Vagina (tissue), 2 donors: Measurements from ENCODE around the gene DPH7. TPM values are rescaled to one million over a fixed set of nuclear protein-coding genes. Genes with fewer than 3 reads are reported as not detected.

Source experiments
- DNase-seq, 2 donors: peaks; one replicate each; pipeline ENCODE4 v3.0.0-alpha.2; 2017; ENCODE audit errors: extremely low spot score in 2 of 2
- H3K27ac ChIP-seq: fragments of 200-600 bp; sonication (generic); one replicate; pipeline ENCODE4 v1.5.1; 2019
- H3K27me3 ChIP-seq: fragments of 200-600 bp; sonication (generic); one replicate; pipeline ENCODE4 v1.5.1; 2019
- H3K36me3 ChIP-seq, 2 donors: fragments of 200-600 bp; sonication (generic); one replicate each; pipeline ENCODE4 v1.5.1; 2017 to 2019
- H3K4me1 ChIP-seq: fragments of 200-600 bp; sonication (generic); one replicate; pipeline ENCODE4 v1.5.1; 2019
- H3K4me3 ChIP-seq, 2 donors: fragments of 200-600 bp; sonication (generic); 1 replicate in 1 of 2; 2 replicates in 1 of 2; pipeline ENCODE4 v1.5.1; 2016 to 2019
- H3K9me3 ChIP-seq: fragments of 200-600 bp; sonication (generic); one replicate; pipeline ENCODE4 v1.5.1; 2019
- CTCF ChIP-seq, 3 experiments: fragments of 450-650 bp in 2 of 3; fragments of 200-600 bp in 1 of 3; sonication (generic) in 1 of 3; IDR thresholded peaks; one replicate each; pipeline ENCODE4 v1.5.1; 2017 to 2019; ENCODE audit warnings: antibody characterized with exemption in 3 of 3, mild to moderate bottlenecking in 2 of 3, moderate library complexity in 2 of 3
- POLR2A ChIP-seq, 2 donors: fragments of 450-650 bp; IDR thresholded peaks; one replicate each; pipeline ENCODE4 v1.6.1; 2017; ENCODE audit warnings: antibody characterized with exemption in 2 of 2, mild to moderate bottlenecking in 2 of 2, moderate library complexity in 2 of 2
- POLR2AphosphoS5 ChIP-seq, 2 donors: sonication (generic); formaldehyde crosslinking; IDR thresholded peaks; one replicate each; pipeline ENCODE4 v1.9.0; 2017; ENCODE audit warnings: antibody characterized with exemption in 2 of 2, mild to moderate bottlenecking in 2 of 2, low read depth in 1 of 2; ENCODE audit not compliant: insufficient read depth in 1 of 2
- intact Hi-C: fragments of 100-400 bp; cut with DNase I; formaldehyde crosslinking; loops from one replicate; pipeline ENCODE4 v1.15.1; 2023
- total RNA-seq: library from RNA; depleted of rRNA; stranded (reverse); fragments of >200 nt; gene quantifications from one replicate; pipeline ENCODE4 v1.2.3, GENCODE V29; 2016

DPH7 gene
- total RNA-seq, 1 donor from 2014 or later = 32.9 TPM

DNA sequence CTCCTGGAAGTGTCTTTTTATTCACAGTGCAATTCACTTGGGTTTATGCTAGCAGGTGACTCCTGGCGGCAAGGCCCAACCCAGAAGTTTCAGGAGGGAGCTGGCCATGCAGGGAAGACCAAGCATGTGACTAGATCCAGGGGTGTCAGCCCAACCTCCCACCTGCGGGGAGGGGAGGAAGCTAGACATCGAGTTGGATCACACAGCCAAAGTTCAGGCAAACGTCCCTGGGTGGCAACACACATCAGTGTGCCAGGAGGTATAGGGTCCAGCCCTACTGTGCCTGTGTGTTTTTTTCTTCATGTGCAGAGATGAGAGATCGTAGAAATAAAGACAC lies 53.8 kb downstream of the DPH7 start:
- Histone ChIP-seq H3K27ac (no peak overlapping the region), H3K36me3 (no peaks in the 10 kb centered on the region), H3K4me3 (no peak overlapping the region), H3K27me3 (no peaks in the 10 kb centered on the region), H3K4me1 (no peaks in the 10 kb centered on the region), H3K9me3 (no peaks in the 10 kb centered on the region)
- DNase-seq = no peak
- intact Hi-C loops = no loop called here
- no peak for TF ChIP-seq POLR2AphosphoS5 (IDR thresholded peaks at IDR 0.05; ENCODE audit: insufficient read depth in 1 of 2, low read depth in 1 of 2)
- no peak for TF ChIP-seq POLR2A (IDR thresholded peaks at IDR 0.05)
- TF ChIP-seq CTCF (IDR thresholded peaks at IDR 0.05) = no peak

DNA sequence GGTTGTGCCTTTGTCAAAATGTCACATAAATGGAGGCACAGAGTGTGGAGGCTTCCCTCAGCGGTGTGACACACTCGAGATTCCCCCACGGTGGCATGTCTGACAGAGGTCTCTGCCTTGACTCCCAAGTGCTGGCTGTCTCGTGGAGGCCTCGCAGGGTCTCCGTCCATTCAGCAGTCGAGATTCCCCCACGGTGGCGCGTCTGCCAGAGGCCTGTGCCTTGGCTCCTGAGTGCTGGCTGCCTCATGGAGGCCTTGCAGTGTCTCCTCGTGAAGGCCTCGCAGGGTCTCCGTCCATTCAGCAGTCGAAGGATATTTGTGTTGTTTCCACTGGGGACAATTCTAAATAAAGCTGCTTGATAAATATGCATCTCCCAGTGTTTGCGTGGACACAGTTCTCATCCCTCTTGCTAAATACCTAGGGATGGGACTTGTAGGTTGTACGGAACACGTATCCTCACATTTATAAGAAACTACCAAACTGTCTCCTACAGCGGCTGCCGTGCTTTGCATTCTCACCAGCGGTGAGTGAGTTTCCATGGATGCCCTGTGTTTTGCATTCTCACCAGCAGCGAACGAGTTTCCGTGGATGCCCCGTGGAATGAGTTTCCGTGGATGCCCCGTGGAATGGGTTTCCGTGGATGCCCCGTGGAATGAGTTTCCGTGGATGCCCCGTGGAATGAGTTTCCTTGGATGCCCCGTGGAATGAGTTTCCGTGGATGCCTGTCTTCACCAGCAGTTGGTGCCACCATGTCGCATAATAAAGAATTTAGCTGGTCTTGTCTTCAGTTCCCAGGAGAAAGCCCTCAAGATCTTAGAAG lies 54.4 kb downstream of the DPH7 start:
- intact Hi-C loops = no loop called here
- H3K27ac ChIP-seq = no peak overlapping the region
- no peaks in the 10 kb centered on the region for H3K9me3 ChIP-seq
- no peaks in the 10 kb centered on the region for H3K27me3 ChIP-seq
- no peaks in the 10 kb centered on the region for H3K4me1 ChIP-seq
- TF ChIP-seq CTCF (IDR thresholded peaks at IDR 0.05) = no peak
- TF ChIP-seq POLR2A (IDR thresholded peaks at IDR 0.05) = no peak
- TF ChIP-seq POLR2AphosphoS5 (IDR thresholded peaks at IDR 0.05; ENCODE audit: insufficient read depth in 1 of 2, low read depth in 1 of 2) = no peak
- DNase-seq = no peak
- H3K36me3 ChIP-seq = no peaks in the 10 kb centered on the region
- H3K4me3 ChIP-seq = no peak overlapping the region

DNA sequence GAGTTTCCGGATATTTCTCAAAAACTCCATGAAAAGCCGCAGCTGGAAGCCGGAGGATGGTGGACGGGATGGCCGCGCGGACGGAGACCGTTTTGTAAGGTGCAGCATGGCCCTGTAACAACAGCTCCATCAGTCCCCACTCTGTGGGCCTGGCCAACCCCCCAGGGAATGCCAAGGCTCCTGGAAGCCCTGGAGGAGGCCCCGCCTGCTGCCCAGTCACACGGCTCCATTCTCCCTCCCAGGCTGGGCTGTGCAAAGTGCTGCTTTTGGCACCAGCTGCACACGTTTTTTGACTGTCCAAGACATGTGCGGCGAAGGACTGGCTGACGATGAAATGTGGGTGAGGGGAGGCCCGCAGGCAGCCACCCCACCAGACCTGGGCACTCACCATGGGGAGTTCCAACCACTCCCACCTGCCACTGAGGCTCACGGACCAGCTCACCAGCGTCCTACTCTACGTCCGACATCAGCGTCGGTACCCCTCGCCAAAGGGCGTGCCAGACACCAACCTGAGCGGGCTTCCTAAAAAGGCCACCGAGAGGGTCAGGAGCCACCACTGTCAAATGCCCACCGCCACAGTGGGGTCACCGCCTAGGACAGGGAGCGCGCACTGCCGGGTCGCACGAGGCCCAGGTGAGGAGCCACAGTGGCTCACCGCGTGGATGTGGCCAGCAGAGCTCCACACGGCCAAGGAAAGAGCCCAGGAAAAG lies 55.8 kb downstream of the DPH7 start:
- intact Hi-C loops = no loop called here
- DNase-seq = no peak
- Histone ChIP-seq H3K9me3 (no peaks in the 10 kb centered on the region), H3K36me3 (no peaks in the 10 kb centered on the region), H3K4me3 (no peak overlapping the region), H3K27me3 (no peaks in the 10 kb centered on the region), H3K27ac (no peak overlapping the region), H3K4me1 (no peaks in the 10 kb centered on the region)
- TF ChIP-seq CTCF (IDR thresholded peaks at IDR 0.05) (no peak), POLR2A (IDR thresholded peaks at IDR 0.05) (no peak), POLR2AphosphoS5 (IDR thresholded peaks at IDR 0.05; ENCODE audit: insufficient read depth in 1 of 2, low read depth in 1 of 2) (no peak)

- Histone ChIP-seq H3K27ac (no peak overlapping the region), H3K36me3 (no peaks in the 10 kb centered on the region), H3K9me3 (no peaks in the 10 kb centered on the region), H3K27me3 (no peaks in the 10 kb centered on the region), H3K4me3 (no peak overlapping the region), H3K4me1 (no peaks in the 10 kb centered on the region)
- TF ChIP-seq POLR2AphosphoS5 (IDR thresholded peaks at IDR 0.05; ENCODE audit: insufficient read depth in 1 of 2, low read depth in 1 of 2) (no peak), CTCF (IDR thresholded peaks at IDR 0.05) (no peak), POLR2A (IDR thresholded peaks at IDR 0.05) (no peak)
- intact Hi-C loops = no loop called here
- DNase-seq = no peak
Observed at GRCh38 chr9:137521405-137521985, 57.2 kb downstream of the DPH7 start.
